MCF 10A (cell line): ENCODE data around the gene SDK1. TPM values are rescaled to one million over a fixed set of nuclear protein-coding genes. Genes with fewer than 3 reads are reported as not detected.
"Not testable (repeated sequence)": the region's sequence is repeated elsewhere in the genome, so short reads cannot be mapped to it uniquely, and the experiment has no call there.

ENCODE experiments used
- BruUV-seq: library from RNA; stranded (reverse); fragments of 400-500 nt; replicated peaks from 2 replicates; lab custom pipeline; 2021; lab: Mats Ljungman, UMichigan
- CTCF ChIA-PET: fragments of 300-600 bp; sonication (Branson Sonifier 250); formaldehyde crosslinking; extraction: SDS; loops from one replicate; lab custom pipeline; 2021; ENCODE audit warnings: antibody characterized with exemption, inconsistent platforms; lab: Yijun Ruan, JAX
- POLR2A ChIA-PET: fragments of 300-600, 350-650 bp; sonication (Branson Sonifier 250); formaldehyde crosslinking; extraction: SDS; loops from one replicate; lab custom pipeline; 2020; ENCODE audit warnings: antibody characterized with exemption, inconsistent platforms; lab: Yijun Ruan, JAX
- DNase-seq: peaks from one replicate; pipeline ENCODE4 v3.0.0-alpha.2; 2018; ENCODE audit not compliant: unreplicated experiment
- H3K27ac Mint-ChIP-seq: one replicate; pipeline ENCODE4 v1.8.0; 2022; ENCODE audit warnings: mild to moderate bottlenecking, low read depth, mixed read lengths; ENCODE audit not compliant: unreplicated experiment
- H3K27me3 Mint-ChIP-seq: one replicate; pipeline ENCODE4 v1.8.0; 2022; ENCODE audit warnings: mixed read lengths; ENCODE audit not compliant: insufficient read depth, unreplicated experiment
- H3K36me3 Mint-ChIP-seq: one replicate; pipeline ENCODE4 v1.8.0; 2022; ENCODE audit warnings: mild to moderate bottlenecking, moderate library complexity, mixed read lengths; ENCODE audit not compliant: insufficient read depth, unreplicated experiment
- H3K4me1 Mint-ChIP-seq: one replicate; pipeline ENCODE4 v1.8.0; 2022; ENCODE audit warnings: mixed read lengths; ENCODE audit not compliant: insufficient read depth, unreplicated experiment
- H3K4me3 Mint-ChIP-seq: one replicate; pipeline ENCODE4 v1.8.0; 2022; ENCODE audit warnings: mild to moderate bottlenecking, moderate library complexity, mixed read lengths; ENCODE audit not compliant: unreplicated experiment
- H3K9me3 Mint-ChIP-seq: one replicate; pipeline ENCODE4 v1.8.0; 2022; ENCODE audit warnings: mixed read lengths; ENCODE audit not compliant: unreplicated experiment
- CTCF ChIP-seq: fragments of 200-600 bp; IDR thresholded peaks from one replicate; pipeline ENCODE4 v1.8.0; 2022; ENCODE audit warnings: antibody characterized with exemption, mild to moderate bottlenecking; ENCODE audit not compliant: unreplicated experiment
- intact Hi-C: fragments of 100-400 bp; cut with micrococcal nuclease; formaldehyde crosslinking; loops from 2 replicates; pipeline ENCODE4 v1.14.1; 2022
- total RNA-seq: library from RNA; stranded (reverse); gene quantifications from 2 replicates; pipeline ENCODE4 v1.2.3, GENCODE V29; 2022

The SDK1 gene
- total RNA-seq, 1 experiment from 2014 or later = 3.3 TPM

- ChIA-PET CTCF (no interaction called here), POLR2A (no interaction called here)
- H3K4me3 Mint-ChIP-seq = no peak overlapping the region
- H3K36me3 Mint-ChIP-seq = no peaks in the 10 kb centered on the region
- no peak for TF ChIP-seq CTCF
- intact Hi-C loops = no loop called here
- no TSS peak for BruUV-seq
- DNase-seq = peak; percentile 57
- no peaks in the 10 kb centered on the region for H3K27me3 Mint-ChIP-seq
- no peak overlapping the region for H3K27ac Mint-ChIP-seq
- H3K4me1 Mint-ChIP-seq = no peaks in the 10 kb centered on the region
- H3K9me3 Mint-ChIP-seq = peaks cover 16% of the 10 kb centered on the region
These were observed 790.7 kb downstream of the SDK1 start for GRCh38 chr7:4091767-4092166.

GRCh38 chr7:4093035-4093434, 792.0 kb downstream of the SDK1 start:
- H3K27ac Mint-ChIP-seq = no peak overlapping the region
- intact Hi-C loops = no loop called here
- H3K36me3 Mint-ChIP-seq = no peaks in the 10 kb centered on the region
- POLR2A ChIA-PET = no interaction called here
- no peaks in the 10 kb centered on the region for H3K27me3 Mint-ChIP-seq
- no peak for DNase-seq
- no peak for TF ChIP-seq CTCF
- no peaks in the 10 kb centered on the region for H3K4me1 Mint-ChIP-seq
- no peak overlapping the region for H3K4me3 Mint-ChIP-seq
- no TSS peak for BruUV-seq
- peaks cover 16% of the 10 kb centered on the region for H3K9me3 Mint-ChIP-seq
- CTCF ChIA-PET = no interaction called here

GRCh38 chr7:4093483-4093882, 792.4 kb downstream of the SDK1 start:
- no peaks in the 10 kb centered on the region for H3K4me1 Mint-ChIP-seq
- ChIA-PET POLR2A (no interaction called here), CTCF (no interaction called here)
- H3K9me3 Mint-ChIP-seq = peaks cover 16% of the 10 kb centered on the region
- no peak for TF ChIP-seq CTCF
- intact Hi-C loops = no loop called here
- H3K27me3 Mint-ChIP-seq = no peaks in the 10 kb centered on the region
- H3K4me3 Mint-ChIP-seq = no peak overlapping the region
- H3K36me3 Mint-ChIP-seq = no peaks in the 10 kb centered on the region
- H3K27ac Mint-ChIP-seq = no peak overlapping the region
- no peak for DNase-seq
- BruUV-seq = no TSS peak

GRCh38 chr7:4094158-4094557, 793.1 kb downstream of the SDK1 start:
- POLR2A ChIA-PET, H3K27ac Mint-ChIP-seq, DNase-seq, H3K4me3 Mint-ChIP-seq, BruUV-seq, intact Hi-C loops, H3K36me3 Mint-ChIP-seq, H3K4me1 Mint-ChIP-seq, H3K27me3 Mint-ChIP-seq: not testable (repeated sequence)
- CTCF ChIA-PET = interaction anchor here (0.6 kb wide), 1 partner anchor 924 kb away, joined by 4 read pairs; no protein-coding TSS in a partner anchor
- peaks cover 16% of the 10 kb centered on the region for H3K9me3 Mint-ChIP-seq
